Left ventricle myocardium superior (tissue), 1 donor: Measurements from ENCODE around the gene CCNL2. TPM values are rescaled to one million over a fixed set of nuclear protein-coding genes. Genes with fewer than 3 reads are reported as not detected.

Experiments
- ATAC-seq: fragments of 200-7000 bp; cut with Tn5 transposase; one replicate; pipeline ENCODE4 v1.9.1; 2020; ENCODE audit warnings: mild to moderate bottlenecking, moderate library complexity
- DNase-seq: peaks from one replicate; pipeline ENCODE4 v3.0.0-alpha.2; 2020
- intact Hi-C: fragments of 100-400 bp; cut with micrococcal nuclease; formaldehyde crosslinking; loops from one replicate; pipeline ENCODE4 v1.11.0; 2022
- microRNA-seq: library from miRNA; unstranded; fragments of <30 nt; microRNA quantifications from one replicate; pipeline ENCODE4 v1.2.0, GENCODE V29; 2020; ENCODE audit warnings: borderline number of aligned reads
- total RNA-seq: library from RNA; stranded (reverse); fragmentation: NEBNext Ultra II Directional; extraction: Animal tissue kit (Norgen Biotek cat#: 25700); gene quantifications from one replicate; pipeline ENCODE4 v1.2.1, GENCODE V29; 2021
- donor health status: DM: no; HTN: yes; CAD: no; lungs with severe emphysema.

The CCNL2 gene
- total RNA-seq, 1 donor from 2014 or later = 61.0 TPM

DNA sequence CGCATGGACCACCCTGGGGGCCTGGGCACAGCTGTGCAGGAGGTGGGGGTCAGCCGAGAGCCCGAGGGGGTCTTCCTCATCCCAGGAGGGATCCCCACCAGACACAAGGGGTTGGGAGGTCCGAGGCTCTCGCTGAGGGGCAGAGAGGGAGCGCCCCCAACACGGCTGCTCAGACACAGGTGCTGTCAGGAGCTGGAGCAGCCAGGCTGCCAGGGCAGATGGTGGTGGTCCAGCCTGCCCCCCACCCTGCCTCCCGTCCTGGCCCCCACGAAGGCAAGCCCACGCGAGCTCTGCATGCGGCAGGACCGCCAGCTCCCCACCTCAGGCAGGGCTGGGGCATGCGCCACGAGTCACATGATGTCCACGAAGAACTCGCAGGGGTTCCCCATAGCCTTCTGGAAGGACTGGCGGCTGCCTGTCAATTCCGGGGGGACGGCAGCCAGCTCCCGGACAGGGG lies 63.3 kb downstream of the CCNL2 start:
- DNase-seq (no peak), ATAC-seq (no peak)
- intact Hi-C loops = no loop called here

Small RNAs within 50 kb of the gene (microRNA-seq; reads per million reads assigned to microRNA genes)
- not detected for gene MIR6808

Other genes starting within 250 kb of the CCNL2 start
- gene TTLL10, start 225.5 kb downstream of the CCNL2 start, total RNA-seq = not detected
- 0.32 TPM for gene TNFRSF18, start 192.7 kb downstream of the CCNL2 start, total RNA-seq
- gene TNFRSF4, start 185.2 kb downstream of the CCNL2 start, total RNA-seq = 2.3 TPM
- 117 TPM for gene SDF4, start 167.3 kb downstream of the CCNL2 start, total RNA-seq
- 7.5 TPM for gene B3GALT6, start 167.1 kb downstream of the CCNL2 start, total RNA-seq
- gene C1QTNF12, start 152.6 kb downstream of the CCNL2 start, total RNA-seq = 0.50 TPM
- gene UBE2J2, start 125.5 kb downstream of the CCNL2 start, total RNA-seq = 39.5 TPM
- gene SCNN1D, start 118.9 kb downstream of the CCNL2 start, total RNA-seq = 3.0 TPM
- 60.4 TPM for gene ACAP3, start 91.4 kb downstream of the CCNL2 start, total RNA-seq
- 11.1 TPM for gene PUSL1, start 90.7 kb downstream of the CCNL2 start, total RNA-seq
- gene INTS11, start 74.7 kb downstream of the CCNL2 start, total RNA-seq = 77.2 TPM
- 112 TPM for gene CPTP, start 74.5 kb downstream of the CCNL2 start, total RNA-seq
- 0.57 TPM for gene TAS1R3, start 68.1 kb downstream of the CCNL2 start, total RNA-seq
- 144 TPM for gene DVL1, start 49.9 kb downstream of the CCNL2 start, total RNA-seq
- 16.8 TPM for gene MXRA8, start 40.8 kb downstream of the CCNL2 start, total RNA-seq
- 268 TPM for gene AURKAIP1, start 24.1 kb downstream of the CCNL2 start, total RNA-seq
- 155 TPM for gene MRPL20, start 8.0 kb upstream of the CCNL2 start, total RNA-seq
- 2.1 TPM for gene ANKRD65, start 21.9 kb upstream of the CCNL2 start, total RNA-seq
- 13.5 TPM for gene VWA1, start 36.4 kb upstream of the CCNL2 start, total RNA-seq
- gene ATAD3C, start 50.4 kb upstream of the CCNL2 start, total RNA-seq = 1.9 TPM
- gene ATAD3B, start 72.4 kb upstream of the CCNL2 start, total RNA-seq = 9.5 TPM
- gene ATAD3A, start 112.8 kb upstream of the CCNL2 start, total RNA-seq = 18.3 TPM
- 8.9 TPM for gene TMEM240, start 141.3 kb upstream of the CCNL2 start, total RNA-seq
- 118 TPM for gene SSU72, start 175.5 kb upstream of the CCNL2 start, total RNA-seq
- 3.6 TPM for gene FNDC10, start 200.8 kb upstream of the CCNL2 start, total RNA-seq
- gene MIB2, start 216.2 kb upstream of the CCNL2 start, total RNA-seq = 131 TPM
- gene MMP23B, start 232.8 kb upstream of the CCNL2 start, total RNA-seq = 47.9 TPM